HG03045 (cell line): ENCODE measurements around the gene ANKFY1.

Experiments
- ATAC-seq: cut with Tn5 transposase; IDR thresholded peaks from one replicate; pipeline ENCODE4 v1.9.1; 2021; ENCODE audit warnings: mild to moderate bottlenecking, moderate library complexity; ENCODE audit not compliant: unreplicated experiment

Gene ANKFY1

GRCh38 chr17:4125552-4125951 lies 138.2 kb downstream of the ANKFY1 start:
- no peak for ATAC-seq

- no peak for ATAC-seq
These were observed 138.8 kb downstream of the ANKFY1 start for GRCh38 chr17:4124999-4125398.

- no peak for ATAC-seq
These were observed 143.4 kb downstream of the ANKFY1 start for GRCh38 chr17:4120332-4120731.

DNA sequence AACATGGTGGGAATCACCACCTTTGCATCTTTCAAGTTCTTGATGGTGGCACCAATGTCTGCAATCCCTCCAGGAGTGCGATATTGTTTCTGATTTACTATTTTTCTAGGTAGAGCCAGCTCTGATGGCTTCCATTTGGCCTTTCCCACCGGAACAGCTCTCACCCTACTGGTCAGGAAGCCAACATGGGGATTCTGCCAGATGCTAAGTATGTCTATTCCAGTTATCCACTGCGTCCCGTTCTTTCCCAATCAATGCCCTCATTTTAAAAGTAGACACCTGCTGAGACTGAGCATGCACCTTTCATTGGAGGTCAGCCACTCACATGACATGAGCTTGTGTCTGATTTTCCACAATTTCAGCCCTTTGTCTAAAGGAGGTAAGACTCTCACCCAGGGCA lies 144.5 kb downstream of the ANKFY1 start:
- ATAC-seq = no peak

- ATAC-seq = no peak
These were observed 145.6 kb downstream of the ANKFY1 start for GRCh38 chr17:4118015-4118743.

DNA sequence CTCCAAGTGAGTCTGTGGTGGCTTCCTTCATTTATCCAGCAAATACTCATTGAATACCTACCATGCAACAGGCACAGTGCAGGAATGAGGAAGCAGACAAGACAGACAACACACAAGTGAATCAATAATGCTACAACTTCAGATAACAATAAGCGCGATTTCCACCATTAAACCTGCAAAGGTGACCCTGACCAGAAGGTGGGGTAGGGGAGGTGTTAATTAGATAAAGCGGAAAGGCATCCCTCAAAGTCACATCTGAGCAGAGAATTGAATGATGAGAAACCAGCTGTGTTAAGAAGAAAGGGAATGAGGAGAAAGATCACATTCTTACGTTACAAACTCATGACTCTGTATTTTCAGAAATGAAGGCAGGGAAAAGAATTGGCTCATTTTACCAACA lies 147.3 kb downstream of the ANKFY1 start:
- no peak for ATAC-seq
